Kidney (tissue), 14 donors: ENCODE results near the gene EVC2. TPM values are rescaled to one million over a fixed set of nuclear protein-coding genes. Genes with fewer than 3 reads are reported as not detected.

ENCODE experiments used
- DNase-seq, 5 donors: peaks; one replicate each; pipeline ENCODE4 v3.0.0-alpha.2; 2013 to 2020
- FAIRE-seq: peaks from 2 replicates; lab custom pipeline; 2012; peaks lifted over from hg19 to GRCh38; lab: Jason Lieb, UNC
- H3K27ac ChIP-seq, 2 donors: one replicate each; pipeline ENCODE4 v1.7.0; 2013; ENCODE audit warnings: low read depth in 2 of 2, low read length in 2 of 2, inconsistent platforms in 1 of 2
- H3K27me3 ChIP-seq: one replicate; pipeline ENCODE4 v1.7.1; 2013; ENCODE audit warnings: low read length, inconsistent platforms; ENCODE audit not compliant: control insufficient read depth, insufficient read depth
- H3K36me3 ChIP-seq, 3 donors: one replicate each; pipeline versions ENCODE4 v1.7.0 to v1.7.1; 2013; ENCODE audit warnings: low read length in 3 of 3, control low read depth in 1 of 3, inconsistent platforms in 1 of 3; ENCODE audit not compliant: insufficient read depth in 3 of 3, control insufficient read depth in 2 of 3
- H3K4me1 ChIP-seq, 3 donors: one replicate each; pipeline versions ENCODE4 v1.7.0 to v1.7.1; 2013; ENCODE audit warnings: low read length in 3 of 3, inconsistent platforms in 1 of 3, low read depth in 1 of 3; ENCODE audit not compliant: control insufficient read depth in 2 of 3, insufficient read depth in 2 of 3
- H3K4me3 ChIP-seq, 3 donors: one replicate each; pipeline versions ENCODE4 v1.7.0 to v1.8.1; 2013; ENCODE audit warnings: low read length in 3 of 3, control low read depth in 1 of 3, inconsistent platforms in 1 of 3
- H3K9ac ChIP-seq, 3 donors: one replicate each; pipeline versions ENCODE4 v1.7.0 to v1.7.1; 2013; ENCODE audit warnings: low read length in 3 of 3, control low read depth in 1 of 3, inconsistent platforms in 1 of 3
- H3K9me3 ChIP-seq, 3 donors: one replicate each; pipeline versions ENCODE4 v1.7.0 to v1.7.1; 2013; ENCODE audit warnings: low read length in 3 of 3, control low read depth in 1 of 3, inconsistent platforms in 1 of 3; ENCODE audit not compliant: control insufficient read depth in 2 of 3, insufficient read depth in 1 of 3
- CTCF ChIP-seq: IDR thresholded peaks from 3 replicates; pipeline ENCODE4 v1.5.1; 2012; ENCODE audit warnings: mild to moderate bottlenecking, moderate library complexity, borderline replicate concordance; ENCODE audit not compliant: insufficient read depth; ENCODE audit errors: extremely low read depth
- intact Hi-C: fragments of 100-400 bp; cut with DNase I; formaldehyde crosslinking; loops from one replicate; pipeline ENCODE4 v1.11.1; 2022
- polyA plus RNA-seq: library from polyadenylated mRNA; stranded (reverse); fragments of 350-450 nt; fragmentation: Illumina TruSeq; extraction: RNeasy Lipid Tissue Mini Kit (QIAGEN cat#74804); gene quantifications from one replicate; pipeline ENCODE4 v1.2.3, GENCODE V29; 2014; ENCODE audit warnings: low read depth, low replicate concordance; ENCODE audit not compliant: insufficient read depth
- total RNA-seq: library from RNA; stranded (reverse); fragmentation: NEBNext Ultra II Directional; extraction: Animal tissue kit (Norgen Biotek cat#: 25700); gene quantifications from one replicate; pipeline ENCODE4 v1.2.1, GENCODE V29; 2021
- donor health status: control.
- donor health status: control.
- donor health status: control.
- donor health status: control.
- donor health status: control.
- donor health status: DM: yes; HTN: yes; CAD: no.
- donor health status: Normal renal cell carcinoma (clear cell type).

The EVC2 gene
- total and polyA plus RNA-seq, 2 donors from 2014 or later: 1.6 to 8.7 TPM

GRCh38 chr4:5742388-5742787, 34.0 kb upstream of the EVC2 start:
- TF ChIP-seq CTCF: no peak
- FAIRE-seq (no peak), DNase-seq (no peak)
- no peak overlapping the region for H3K9ac ChIP-seq
- H3K4me1 ChIP-seq: peaks cover 0 to 8% (median 3%) of the 10 kb centered on the region in 3 donors
- H3K27me3 ChIP-seq: no peaks in the 10 kb centered on the region
- H3K36me3 ChIP-seq: peaks cover 16 to 34% (median 25%) of the 10 kb centered on the region in 3 donors
- H3K27ac ChIP-seq: no peak overlapping the region
- intact Hi-C loops: no loop called here
- H3K4me3 ChIP-seq: no peak overlapping the region
- H3K9me3 ChIP-seq: no peaks in the 10 kb centered on the region

GRCh38 chr4:5738061-5738460, 29.7 kb upstream of the EVC2 start:
- H3K9me3 ChIP-seq: no peaks in the 10 kb centered on the region
- FAIRE-seq (no peak), DNase-seq (no peak)
- intact Hi-C loops: no loop called here
- TF ChIP-seq CTCF: no peak
- H3K36me3 ChIP-seq: peaks cover 6 to 41% (median 28%) of the 10 kb centered on the region in 3 donors
- no peaks in the 10 kb centered on the region for H3K4me1 ChIP-seq
- no peak overlapping the region for H3K9ac ChIP-seq
- no peak overlapping the region for H3K4me3 ChIP-seq
- no peaks in the 10 kb centered on the region for H3K27me3 ChIP-seq
- H3K27ac ChIP-seq: no peak overlapping the region

DNA sequence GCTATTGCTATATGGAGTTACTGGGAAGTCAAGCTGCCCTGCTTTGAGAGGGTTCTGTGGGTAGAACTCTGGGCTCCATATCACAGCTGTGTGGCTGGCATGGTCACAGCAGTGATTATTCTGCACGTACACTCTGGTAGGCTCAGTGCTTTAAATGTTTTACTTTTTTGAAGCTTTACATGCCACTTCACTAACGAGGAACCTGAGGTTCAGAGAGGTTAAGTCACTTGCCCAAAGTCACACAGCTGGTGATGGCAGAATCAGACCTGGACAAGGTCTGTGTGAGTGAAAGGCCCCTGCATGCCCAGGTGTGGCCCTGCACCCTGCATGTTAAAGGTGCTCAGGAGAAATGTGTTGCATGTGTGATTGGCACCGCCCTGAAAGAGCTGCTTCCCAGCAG, 27.1 kb upstream of the EVC2 start:
- intact Hi-C loops: no loop called here
- peaks cover 2 to 39% (median 19%) of the 10 kb centered on the region in 3 donors for H3K36me3 ChIP-seq
- H3K9me3 ChIP-seq: no peaks in the 10 kb centered on the region
- no peak for TF ChIP-seq CTCF
- FAIRE-seq (no peak), DNase-seq (no peak)
- peaks cover 0 to 3% (median 0%) of the 10 kb centered on the region in 3 donors for H3K4me1 ChIP-seq
- H3K9ac ChIP-seq: no peak overlapping the region
- H3K4me3 ChIP-seq: no peak overlapping the region
- no peak overlapping the region for H3K27ac ChIP-seq
- no peaks in the 10 kb centered on the region for H3K27me3 ChIP-seq

DNA sequence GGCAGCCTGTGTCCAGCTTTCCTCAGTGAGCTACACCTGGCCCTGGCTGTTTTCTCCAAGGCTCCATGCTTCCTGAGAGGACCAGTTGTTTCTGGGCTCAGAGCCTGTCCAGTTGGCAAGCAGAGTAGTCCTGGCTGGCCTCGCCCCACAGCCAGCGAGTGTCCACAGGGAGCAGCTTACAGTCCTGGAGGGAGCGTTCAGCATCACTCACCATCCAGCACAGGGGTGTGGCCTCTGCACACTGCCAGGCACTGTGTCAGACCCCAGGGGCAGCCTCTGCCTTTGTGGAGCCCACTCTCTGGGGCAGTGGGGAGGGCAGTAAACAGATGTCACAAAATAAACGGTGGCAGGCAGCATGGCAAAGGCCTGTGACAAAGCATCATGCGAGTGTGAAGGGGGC, 26.5 kb upstream of the EVC2 start:
- intact Hi-C loops: no loop called here
- H3K4me3 ChIP-seq: no peak overlapping the region
- H3K36me3 ChIP-seq: peaks cover 2 to 43% (median 22%) of the 10 kb centered on the region in 3 donors
- no peak overlapping the region for H3K27ac ChIP-seq
- no peak overlapping the region for H3K9ac ChIP-seq
- DNase-seq (peak in 1 of 5 donors; percentile 9), FAIRE-seq (no peak)
- H3K4me1 ChIP-seq: peaks cover 0 to 3% (median 0%) of the 10 kb centered on the region in 3 donors
- H3K27me3 ChIP-seq: no peaks in the 10 kb centered on the region
- TF ChIP-seq CTCF: no peak
- H3K9me3 ChIP-seq: no peaks in the 10 kb centered on the region
